Endometrial microvascular endothelial cells (primary cell): ENCODE results near the gene ZNF384. TPM values are rescaled to one million over a fixed set of nuclear protein-coding genes. Genes with fewer than 3 reads are reported as not detected.

Source experiments
- in situ Hi-C: cut with HindIII; loops from 2 replicates; pipeline ENCODE4 v1.10.0; 2017; ENCODE audit warnings: low sequenced_read_pairs, low pct_unique_long_range_greater_than_20kb; ENCODE audit errors: inconsistent ontology term
- total RNA-seq: library from RNA; depleted of rRNA; stranded (reverse); fragments of >200 nt; gene quantifications from one replicate; pipeline ENCODE4 v1.2.3, GENCODE V29; 2015; ENCODE audit errors: inconsistent ontology term

ZNF384 gene
- total RNA-seq, 1 donor from 2014 or later = 13.8 TPM

DNA sequence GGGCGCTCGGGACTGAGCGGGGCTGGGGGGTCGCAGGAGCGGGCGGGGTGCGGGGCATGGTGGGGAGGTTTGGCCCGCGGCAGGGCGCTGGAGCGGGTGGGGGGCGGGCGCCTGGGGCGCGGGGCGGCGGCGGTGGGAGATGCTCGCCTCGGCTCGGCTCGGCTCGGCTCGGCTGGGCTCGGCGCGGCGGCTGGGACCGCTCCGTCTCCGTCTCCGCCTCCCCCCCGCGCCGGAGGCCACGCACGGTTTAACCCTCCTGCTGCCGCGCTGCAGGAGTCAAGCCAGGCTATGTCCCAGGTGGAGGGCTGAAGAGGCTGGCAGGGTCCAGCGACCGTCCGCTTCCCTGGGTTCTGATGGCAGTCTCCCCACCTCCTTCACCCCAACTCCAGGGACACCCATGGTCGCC lies 11.5 kb upstream of the ZNF384 start, which contains the start of gene PIANP:
Gene PIANP (minus strand): TSS at position 170 of the 406 bp plus-strand sequence. CDS start 2,754 bp downstream, outside the sequence.
- in situ Hi-C loops = no loop called here

DNA sequence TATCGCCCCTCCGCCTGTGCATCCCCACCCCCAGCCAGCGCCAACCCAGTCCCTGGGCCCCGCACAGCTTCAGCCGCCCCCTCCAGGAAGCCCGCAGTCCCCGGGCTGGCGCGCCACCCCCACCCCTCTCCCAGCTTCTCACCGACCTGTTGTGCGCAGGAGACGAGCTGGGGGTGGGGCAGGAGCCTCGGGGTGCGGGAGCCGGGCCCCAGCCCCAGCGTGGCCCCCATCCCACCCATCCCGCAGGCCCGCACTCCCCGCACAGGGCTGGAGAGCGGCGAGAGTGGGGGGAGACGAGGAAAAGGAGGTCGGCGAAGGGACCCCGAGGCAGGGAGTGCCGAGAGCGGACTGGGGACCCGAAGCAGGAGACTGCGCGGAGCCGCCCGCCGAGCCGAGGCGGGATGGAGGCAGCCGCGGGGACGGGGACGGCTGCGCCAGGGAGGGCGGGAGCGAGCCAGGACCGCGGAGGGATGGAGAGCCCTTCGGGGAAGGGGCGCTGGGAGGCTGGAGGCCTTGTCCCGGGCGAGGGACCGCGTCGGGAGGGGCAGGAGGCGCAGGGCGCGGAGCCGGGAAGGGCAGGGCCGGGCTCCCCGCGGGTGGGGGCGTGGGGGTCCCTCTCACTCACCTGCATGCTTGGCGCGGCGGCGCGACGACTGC lies 10.9 kb upstream of the ZNF384 start:
- in situ Hi-C loops = no loop called here

DNA sequence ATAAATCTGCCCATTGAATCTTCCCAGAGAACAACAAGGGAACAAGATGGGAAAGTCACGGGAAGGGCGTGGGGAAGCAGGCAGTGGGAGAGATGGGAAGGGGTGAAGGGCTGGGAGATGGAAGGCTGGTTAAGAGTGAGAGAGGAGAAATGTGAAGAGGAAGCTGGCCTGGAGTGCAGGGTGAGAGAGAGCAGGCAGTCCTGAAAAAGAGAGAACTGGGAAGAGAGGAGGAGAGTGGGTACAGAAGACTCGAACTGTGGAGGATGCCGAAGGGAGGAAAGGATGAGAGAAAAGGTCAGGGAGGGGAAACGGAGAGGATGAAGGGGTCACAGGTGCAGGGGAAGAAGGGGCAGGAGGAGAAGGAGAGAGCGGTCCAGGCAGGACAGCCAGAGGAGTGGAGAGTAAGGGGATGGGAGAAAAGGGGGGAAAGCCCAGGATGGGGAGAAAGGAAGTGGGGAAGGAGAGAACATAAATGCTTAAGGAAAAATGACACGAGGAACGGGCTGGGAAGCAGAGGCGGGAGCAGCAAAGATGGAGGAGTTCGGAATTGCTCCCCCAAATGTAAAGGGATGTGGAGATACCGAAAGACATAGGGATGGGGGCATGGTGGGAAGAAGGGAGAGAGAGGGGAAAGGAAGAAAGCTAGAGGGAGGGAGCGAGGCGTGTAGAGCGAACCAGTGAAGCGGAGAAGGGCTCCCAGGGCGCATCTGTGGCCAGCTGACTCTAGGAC lies 10.2 kb upstream of the ZNF384 start:
- in situ Hi-C loops = no loop called here

DNA sequence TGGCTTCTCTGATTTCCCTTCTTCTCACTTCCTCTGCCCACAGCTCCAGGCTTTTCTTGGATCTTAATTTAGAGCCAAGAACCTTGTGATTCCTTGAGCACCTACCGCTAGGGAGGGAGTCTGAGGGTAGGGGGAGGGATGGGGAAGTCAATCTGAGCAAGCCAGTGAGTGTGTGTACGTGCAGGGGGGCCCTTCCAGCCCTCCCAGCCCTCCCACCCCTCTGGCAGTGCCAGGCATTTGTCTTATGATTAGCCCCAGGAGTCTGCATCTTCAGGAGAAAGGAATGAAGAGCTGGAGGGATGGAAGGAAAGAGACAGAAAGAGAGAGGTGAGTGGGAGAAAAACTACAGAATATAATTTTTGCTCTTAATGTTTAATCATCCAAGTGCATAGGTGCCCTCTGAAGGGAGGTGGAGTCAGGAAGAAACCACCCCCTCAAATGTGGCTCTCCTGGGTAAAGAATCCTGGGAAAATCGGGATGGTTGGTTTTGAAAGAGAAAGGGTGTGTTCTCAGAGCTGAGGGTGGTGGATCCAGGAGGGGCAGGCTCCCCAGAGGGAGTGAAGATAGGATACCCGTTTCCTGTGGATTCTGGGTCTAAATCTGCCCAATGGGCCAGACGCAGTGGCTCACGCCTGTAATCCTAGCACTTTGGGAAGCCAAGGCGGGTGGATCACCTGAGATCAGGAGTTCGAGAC lies 9.3 kb upstream of the ZNF384 start:
- in situ Hi-C loops = no loop called here

DNA sequence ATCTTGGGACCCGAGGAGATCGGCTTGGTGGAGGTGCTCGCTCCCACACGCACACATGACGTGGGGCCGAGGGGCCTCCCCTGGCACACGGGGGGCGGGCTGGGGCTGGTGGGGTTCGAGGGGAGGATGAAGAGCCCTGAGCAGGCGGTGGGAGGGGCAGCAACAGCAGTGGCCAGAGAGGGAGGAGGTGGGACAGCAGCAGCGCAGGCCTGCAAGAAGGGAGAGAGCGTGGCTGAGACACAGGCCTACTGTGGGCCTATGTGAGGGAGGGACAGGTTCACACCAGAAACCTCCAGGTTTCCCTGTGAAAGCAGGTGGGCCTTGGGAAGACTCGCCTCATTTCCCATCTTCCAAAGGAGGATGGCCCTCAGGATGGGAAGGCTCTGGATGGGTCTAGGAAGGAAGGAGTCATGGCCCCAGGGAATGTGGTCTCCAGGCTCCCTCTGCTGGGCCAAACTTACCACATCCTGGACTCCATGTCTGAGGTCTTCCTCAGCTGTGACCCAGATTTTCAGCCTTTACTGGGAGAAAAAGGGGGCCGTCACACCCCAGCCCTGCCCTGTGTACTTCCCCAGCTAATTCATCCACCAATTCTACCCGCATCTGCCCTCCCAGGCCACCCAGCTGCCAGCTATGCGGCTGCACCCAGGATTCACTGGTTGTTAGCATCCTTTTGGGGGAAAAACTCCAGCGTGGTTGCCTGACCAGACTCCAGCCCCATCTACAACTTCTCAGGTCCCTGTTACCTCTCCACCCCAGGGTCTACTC lies 8.6 kb upstream of the ZNF384 start:
- in situ Hi-C loops = no loop called here

DNA sequence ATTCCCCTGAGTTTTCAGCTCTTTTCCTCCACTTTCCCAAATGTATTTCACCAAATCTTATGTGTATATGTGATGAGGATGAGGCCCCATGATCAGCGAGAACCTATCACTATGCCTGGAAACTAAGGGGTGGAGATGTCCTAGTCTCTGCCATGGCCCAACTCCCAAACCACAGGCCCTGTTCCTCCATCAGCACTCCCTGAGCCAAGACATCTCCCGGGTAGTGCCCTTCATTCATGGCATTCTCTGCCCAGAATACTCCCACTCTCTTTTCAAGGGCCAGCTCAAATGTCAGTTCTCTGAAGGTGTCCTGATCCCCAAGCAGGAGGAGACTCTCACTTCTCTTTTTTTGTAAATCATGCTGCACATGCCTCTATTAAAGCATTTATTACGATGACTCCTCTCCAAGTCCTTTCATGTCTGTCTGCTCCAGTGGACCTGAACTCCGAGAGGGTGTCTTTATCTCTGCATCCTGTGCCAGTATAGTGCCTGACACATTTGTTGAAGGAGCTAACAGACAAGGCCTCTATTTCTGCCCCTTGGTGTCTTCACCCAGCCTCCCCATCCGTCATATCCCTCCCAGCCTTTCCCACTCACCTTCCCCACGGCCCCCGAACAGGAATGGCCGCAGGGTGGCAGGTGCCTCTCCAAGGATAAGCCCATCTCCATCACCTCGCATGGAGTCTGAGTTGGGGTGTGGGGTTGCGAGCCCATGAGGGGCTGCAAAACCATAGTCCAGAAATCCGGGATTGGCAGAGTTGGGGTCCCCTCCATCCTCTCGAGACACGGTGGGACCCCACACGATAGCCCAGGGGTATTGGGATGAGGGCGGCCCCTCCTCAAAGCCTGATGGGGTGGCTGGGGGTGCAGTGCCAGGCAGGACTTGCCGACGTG lies 7.8 kb upstream of the ZNF384 start:
- in situ Hi-C loops = no loop called here

DNA sequence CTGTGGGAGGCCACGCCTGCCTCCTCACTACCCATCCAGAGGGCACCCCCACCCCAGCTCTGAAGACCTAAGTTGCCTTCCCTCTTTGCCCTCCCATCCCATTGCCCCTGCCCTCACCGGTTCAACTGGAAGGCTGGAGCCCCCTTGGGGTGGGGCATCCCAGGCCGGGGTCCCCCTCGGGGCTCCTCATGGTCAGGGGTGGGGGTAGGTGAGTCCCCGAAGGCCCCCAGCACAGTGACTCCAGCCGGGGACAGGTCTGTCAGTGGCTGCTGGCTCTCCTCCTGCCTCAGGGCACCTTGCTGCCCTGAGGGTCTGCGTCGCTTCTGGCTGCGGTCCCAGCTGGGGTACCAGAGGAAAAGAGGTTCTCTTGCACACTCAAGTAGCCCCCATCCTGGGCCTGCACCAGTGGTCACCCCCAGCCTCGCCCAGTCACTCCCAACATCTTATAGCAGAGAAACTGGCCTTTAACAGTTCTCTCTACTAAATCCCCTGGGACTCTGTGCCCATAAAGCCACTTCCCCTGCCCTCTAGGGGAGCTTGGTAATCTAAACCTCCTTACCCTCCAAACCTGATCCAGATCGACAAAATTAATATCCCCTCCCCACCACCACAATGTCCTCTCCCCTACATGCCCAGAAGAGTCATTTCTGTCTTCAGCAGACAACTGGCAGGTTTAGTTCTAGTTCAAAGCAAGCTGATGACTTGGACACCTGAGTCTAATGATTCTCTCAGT lies 6.3 kb upstream of the ZNF384 start:
- in situ Hi-C loops = no loop called here

DNA sequence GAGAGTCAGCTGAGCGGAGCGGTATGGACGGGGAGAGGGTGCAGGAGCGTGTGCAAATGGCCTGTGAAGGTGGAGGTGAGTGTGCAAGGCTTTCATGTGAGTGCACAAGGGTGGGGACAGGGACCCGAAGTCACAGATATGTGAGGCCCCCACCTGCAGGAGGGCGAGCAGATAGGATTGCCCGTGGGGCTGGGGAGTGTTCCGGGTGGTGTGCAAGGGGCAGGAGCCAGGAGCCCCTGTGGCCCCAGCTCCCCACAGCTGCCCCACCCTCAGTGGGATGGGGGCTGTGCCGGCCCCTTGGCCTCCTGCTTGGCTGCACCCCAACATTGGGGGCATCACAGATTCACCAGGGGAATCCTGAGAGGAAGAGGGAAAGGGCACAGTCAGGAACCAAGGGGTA lies 5.5 kb upstream of the ZNF384 start:
- in situ Hi-C loops = no loop called here

DNA sequence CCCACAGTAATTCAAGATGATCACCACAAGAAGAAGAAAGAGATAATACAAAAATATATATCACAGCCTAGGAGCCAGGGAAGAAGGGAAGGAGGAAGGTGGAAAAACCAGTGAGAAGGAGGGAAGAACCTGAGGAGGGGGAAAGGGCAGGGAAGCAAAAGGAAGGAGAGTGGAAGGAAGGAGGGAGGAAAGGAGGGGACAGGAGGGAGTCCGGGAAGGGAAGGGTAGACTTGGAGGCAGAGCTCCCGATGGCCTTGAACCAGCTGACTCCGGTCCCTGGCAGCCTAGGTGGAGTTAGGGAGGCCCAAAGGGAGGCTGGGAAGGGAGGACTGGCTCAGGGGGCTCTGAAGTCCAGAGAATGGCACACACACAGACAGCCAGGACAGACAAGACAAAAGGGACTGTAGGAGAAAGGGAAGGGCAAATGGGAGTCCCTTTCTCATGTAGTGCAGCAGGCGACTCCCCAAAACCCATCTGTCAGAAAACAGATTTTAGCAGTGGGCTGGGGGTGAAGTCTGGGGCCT lies 4.7 kb upstream of the ZNF384 start:
- in situ Hi-C loops = no loop called here

DNA sequence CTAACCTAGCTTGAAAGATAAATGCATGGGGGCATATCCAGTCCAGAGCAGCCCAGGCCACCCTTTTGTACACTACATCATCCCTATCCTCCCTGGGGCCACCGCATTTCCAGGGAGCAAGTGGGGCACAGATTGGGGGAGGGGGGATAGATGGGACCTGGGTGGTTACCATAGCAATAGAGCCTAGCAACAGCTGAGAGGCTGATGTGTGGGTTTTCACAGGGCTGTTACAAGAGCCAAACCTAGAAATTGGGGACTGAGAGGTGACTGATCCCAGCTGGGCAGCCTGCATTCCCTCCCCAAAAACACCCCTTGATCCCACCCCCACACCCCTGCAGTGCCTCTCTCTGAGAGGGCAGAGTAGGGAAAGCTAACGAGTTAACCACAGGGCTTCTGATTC lies 3.7 kb upstream of the ZNF384 start:
- in situ Hi-C loops = no loop called here

DNA sequence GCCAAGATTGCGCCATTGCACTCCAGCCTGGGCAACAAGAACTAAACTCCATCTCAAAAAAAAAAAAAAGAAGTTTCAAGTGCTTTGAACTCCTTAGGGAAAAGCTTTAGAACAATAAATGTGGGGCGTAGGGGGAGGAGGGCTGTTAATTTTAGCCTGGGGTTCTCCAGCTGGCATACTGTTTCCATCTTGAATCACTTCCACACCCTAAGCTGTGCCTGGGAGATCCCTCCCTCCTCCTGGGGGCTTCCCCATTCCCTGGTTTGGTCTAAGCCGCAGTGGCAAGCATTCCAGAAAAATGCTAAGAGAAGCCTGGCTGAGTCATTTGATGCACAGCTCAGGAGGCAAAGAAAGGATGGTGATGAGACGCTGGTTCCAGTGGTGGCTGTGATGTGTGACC lies 2.3 kb upstream of the ZNF384 start:
- in situ Hi-C loops = no loop called here

DNA sequence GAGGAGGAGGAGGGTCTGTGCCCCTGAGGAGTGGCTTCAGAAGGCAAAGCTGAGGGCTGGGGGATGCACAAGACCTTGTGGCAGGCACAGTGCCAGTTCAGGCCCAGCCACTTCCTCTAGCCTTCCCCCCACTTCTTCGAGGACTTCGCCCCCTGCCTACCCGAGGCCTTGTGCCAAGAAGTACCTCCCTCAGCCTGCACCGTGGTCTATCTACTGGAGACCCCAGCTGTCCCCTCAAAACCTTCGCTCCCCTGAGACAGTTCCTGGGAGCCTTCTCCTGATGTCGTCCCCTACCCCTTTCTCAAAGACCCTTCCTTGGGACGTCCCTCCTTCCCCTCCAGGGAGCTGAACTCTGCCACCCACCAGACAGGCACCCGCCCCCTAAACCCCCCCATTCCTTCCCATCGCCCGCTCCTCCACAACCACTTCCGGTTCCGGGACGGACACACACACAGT lies 604 bp downstream of the ZNF384 start:
- in situ Hi-C loops = no loop called here

DNA sequence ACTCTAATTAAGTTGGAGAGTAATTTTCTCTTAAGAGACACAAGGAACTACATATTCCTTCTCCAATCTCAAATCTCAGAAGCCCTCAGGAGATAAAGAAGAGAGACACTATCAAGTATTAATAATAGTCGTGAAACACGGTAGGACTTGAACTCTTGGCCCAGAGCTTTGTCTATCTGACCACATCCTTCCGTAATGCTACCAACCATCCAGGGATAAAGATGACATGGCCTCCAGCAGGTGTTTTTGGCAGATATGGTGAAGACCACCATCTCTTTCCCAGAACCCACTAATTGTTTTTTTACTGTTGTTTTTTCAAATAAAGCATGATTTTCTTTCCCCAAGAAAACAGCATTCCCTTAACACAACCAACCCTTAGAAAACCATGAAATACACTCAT lies 3.4 kb downstream of the ZNF384 start:
- in situ Hi-C loops = no loop called here

DNA sequence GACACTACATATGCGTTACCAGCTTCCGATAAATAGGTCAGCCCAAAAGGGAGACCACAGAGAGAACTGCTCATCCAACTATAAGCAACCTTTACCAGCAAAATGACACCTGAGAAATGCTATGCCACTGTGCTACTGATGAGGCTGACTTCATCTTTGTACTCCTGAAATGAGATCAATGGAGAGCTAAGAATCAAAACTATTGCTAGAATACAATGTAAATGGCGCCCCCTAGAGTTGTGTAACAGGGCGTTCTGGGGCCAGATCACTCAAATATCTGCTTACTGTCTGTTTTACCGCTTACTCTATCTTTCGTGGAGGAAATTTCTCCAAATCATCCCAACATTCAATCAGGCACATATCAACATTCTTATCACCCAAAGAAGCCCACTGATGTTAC lies 4.6 kb downstream of the ZNF384 start:
- in situ Hi-C loops = no loop called here

DNA sequence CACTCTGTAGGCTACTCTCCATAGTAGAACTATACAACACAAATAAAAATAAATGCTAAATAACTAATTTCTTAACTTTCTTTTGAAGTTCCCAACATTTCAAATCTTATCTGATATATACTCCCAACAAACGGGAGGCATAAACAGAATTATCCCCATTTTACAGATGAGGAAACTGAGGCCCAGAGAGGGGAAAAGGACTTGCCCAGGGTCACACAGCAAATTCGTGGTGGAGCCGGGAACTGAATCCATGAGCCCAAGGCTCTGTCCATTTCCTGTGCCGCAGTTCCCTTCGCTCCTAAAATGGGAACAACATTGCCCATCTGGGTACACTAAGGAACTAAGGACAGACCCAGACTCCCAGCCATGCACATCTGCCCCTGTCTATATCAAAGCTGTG lies 12.2 kb downstream of the ZNF384 start:
- in situ Hi-C loops = no loop called here

DNA sequence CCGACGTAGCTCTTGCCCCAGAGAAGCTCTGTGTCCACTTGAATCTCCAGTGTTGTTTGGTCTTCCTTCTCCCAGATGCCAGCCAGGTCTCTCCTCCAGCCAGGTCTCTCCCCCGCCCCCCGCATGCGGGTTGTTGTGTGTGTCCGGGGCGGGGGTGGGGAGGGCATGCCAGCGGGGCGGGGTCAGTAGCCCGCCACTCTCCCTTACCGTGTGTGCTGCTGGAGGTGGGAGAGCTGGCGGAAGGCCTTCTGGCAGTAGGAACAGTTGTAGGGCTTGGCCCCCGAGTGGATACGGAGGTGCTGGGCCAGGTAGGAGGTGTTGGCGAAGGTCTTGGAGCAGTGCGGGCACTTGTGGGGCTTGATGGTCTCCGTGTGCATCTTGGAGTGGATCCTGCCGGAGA lies 17.0 kb downstream of the ZNF384 start:
- in situ Hi-C loops = no loop called here

DNA sequence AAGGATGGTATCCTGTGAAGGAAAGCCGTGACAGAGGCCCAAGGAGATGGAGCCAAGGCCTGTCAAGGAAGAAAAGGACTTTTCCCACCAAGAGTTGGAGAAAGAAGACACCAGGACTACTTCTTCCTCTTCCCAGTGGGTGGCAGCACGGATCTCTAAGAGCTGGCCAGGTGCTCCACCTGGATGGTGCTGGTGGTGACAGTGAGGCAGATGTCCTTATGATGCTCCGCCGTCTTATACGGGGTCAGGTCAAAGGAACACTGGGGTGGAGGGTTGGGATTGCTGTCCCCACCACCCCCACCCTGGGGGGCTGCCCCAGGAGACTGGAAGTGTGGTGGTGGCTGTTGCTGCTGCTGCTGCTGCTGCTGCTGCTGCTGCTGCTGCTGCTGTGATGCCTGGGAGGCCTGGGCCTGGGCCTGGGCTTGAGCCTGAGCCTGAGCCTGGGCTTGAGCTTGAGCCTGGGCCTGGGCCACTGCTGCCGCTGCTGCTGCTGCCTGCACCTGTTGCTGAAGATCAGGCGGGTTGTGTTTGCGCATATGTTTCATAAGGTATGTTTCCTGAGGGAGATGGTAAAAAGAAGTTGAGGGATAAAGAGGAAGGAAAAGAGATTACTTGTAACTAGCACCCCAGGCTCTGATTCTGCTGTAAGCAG lies 21.5 kb downstream of the ZNF384 start:
- in situ Hi-C loops = no loop called here
